Activated CD4-positive, CD25-positive, alpha-beta regulatory T cell treated with anti-CD3 and anti-CD28 coated beads, Interleukin-2, amount 50 U/mL, for 16 hours (primary cell): ENCODE measurements around the gene STRC.
"Not testable (repeated sequence)": the region's sequence is repeated elsewhere in the genome, so short reads cannot be mapped to it uniquely, and the experiment has no call there.

Experiments used
- DNase-seq: peaks from one replicate; pipeline ENCODE4 v3.0.0-alpha.2; 2020; ENCODE audit warnings: low read depth, low spot score

The STRC gene

DNA sequence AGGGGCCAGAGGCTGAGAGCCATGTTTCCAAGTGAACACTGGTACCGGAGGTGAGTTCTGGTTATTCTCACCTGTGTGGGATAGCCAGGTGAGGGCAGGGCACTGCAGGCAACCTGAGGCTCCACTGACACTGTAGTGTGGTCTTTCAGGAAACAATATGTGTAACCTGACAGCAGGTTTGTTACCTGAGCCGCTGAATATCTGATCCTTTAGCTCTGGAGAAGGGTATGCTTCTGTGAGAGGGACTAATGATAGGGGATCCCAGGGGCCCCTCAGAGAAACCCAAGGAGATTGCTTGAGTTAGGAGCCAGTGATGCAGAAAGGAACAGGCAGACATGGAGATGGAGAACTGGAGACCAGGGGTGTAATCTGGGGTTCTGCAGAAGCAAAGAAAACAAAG lies at the start of gene STRC:
Gene STRC, minus strand, starts transcription at position 101 of the 400 bp plus-strand sequence. Its CDS starts 78 bp downstream, at position 23.
- DNase-seq, result not testable (repeated sequence)

GRCh38 chr15:43666177-43666576 lies 47.6 kb upstream of the STRC start:
- not testable (repeated sequence) for DNase-seq

GRCh38 chr15:43663333-43663732 lies 44.7 kb upstream of the STRC start:
- not testable (repeated sequence) for DNase-seq

- not testable (repeated sequence) for DNase-seq
Measured at GRCh38 chr15:43662293-43662692, 43.7 kb upstream of the STRC start.

- not testable (repeated sequence) for DNase-seq
Measured at GRCh38 chr15:43659727-43660126, 41.1 kb upstream of the STRC start.

DNA sequence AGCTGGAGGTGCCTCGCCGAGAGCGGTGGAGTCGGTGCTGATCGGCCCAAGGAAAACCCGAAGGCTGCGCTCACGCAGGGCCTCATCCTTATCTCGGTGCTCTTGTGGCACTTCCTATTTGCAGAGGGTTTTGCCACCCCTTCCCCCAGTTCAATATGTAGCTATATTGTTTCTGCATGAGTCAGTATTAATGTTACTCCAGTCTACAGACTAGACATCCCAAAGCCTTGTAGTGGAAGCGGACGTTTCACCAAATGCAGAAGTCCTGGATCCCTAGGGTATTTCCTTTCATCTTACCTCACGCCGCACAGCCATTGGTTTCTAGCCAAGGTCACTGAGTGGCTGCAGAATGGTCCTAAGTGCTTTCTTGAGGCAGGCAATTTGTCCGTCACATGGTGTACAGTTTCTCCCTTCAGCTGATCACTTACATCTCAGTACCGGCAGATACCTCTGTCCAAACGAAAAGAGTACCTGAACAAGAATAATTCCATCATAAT lies 30.9 kb upstream of the STRC start:
- DNase-seq, result not testable (repeated sequence)

GRCh38 chr15:43648649-43649429 lies 30.2 kb upstream of the STRC start, which contains the start of gene CATSPER2:
Gene CATSPER2, minus strand, starts transcription at chr15:43648844. Its CDS starts 783 bp downstream, at chr15:43648061.
- no peak for DNase-seq

DNA sequence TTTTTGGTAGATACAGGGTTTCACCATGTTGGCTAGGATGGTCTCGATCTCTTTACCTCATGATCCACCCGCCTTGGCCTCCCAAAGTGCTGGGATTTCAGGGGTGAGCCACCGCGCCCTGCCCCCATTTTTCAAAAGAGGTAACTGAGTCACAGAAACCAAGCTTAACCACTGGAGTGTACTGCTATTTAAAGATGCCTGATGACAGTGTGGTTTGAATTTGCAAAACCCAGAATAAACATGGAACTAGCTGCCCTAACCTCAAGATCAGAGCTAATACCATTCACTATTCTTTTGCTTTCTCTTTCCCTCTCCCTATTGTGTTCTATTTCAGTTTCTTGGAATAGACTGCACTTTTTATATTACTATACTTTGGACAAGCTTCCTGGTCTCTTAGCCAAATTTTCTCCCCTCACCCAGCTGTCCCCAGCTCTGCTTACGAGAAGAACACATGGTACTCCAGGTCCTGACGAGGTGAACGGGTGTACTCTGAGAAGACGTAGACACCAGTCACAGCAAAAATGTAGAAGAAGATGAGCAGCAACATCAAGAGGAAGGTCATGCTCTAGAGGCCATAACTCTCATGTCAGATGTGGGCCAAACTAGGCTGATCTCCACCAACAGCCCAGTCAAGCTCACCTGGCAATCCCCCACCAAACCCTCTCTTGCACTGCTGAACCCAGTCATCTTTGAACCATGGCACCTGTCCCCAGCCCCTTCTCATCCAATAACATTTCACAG lies 20.0 kb upstream of the STRC start:
- DNase-seq, result not testable (repeated sequence)

- not testable (repeated sequence) for DNase-seq
Measured at GRCh38 chr15:43626937-43627336, 8.3 kb upstream of the STRC start.

GRCh38 chr15:43625106-43625505 lies 6.5 kb upstream of the STRC start:
- DNase-seq, result no peak

DNA sequence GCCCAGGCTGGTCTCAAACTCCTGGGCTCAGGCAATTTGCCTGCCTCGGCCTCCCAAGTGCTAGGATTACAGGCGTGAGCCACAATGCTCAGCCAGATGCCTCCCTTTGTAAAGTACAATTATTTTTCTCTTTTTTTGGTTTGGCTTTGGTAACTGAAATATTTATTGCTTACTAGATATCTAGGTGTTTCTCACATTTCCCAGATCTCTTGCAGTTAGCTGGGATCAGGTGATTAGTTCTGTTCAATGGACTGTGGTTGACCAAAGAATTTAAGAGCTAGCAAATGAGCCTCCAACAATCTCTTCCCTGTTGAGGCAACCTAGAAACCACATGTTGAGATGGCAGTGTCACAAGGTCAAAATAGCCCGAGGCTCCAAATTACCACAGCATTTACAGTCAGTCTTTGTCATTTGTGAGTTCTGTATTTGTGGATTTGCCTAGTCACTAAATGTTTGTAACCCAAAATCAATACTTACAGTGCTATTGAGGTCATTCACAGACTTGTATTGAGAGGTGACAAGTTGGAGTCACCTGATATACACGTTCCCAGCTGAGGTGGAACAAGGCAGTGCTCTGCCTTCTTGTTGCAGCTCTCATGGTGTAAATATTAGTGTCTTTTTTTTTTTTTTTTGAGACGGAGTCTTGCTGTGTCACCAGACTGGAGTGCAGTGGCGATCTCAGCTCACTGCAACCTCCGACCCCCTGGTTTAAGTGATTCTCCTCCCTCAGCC lies 3.6 kb upstream of the STRC start:
- not testable (repeated sequence) for DNase-seq

DNA sequence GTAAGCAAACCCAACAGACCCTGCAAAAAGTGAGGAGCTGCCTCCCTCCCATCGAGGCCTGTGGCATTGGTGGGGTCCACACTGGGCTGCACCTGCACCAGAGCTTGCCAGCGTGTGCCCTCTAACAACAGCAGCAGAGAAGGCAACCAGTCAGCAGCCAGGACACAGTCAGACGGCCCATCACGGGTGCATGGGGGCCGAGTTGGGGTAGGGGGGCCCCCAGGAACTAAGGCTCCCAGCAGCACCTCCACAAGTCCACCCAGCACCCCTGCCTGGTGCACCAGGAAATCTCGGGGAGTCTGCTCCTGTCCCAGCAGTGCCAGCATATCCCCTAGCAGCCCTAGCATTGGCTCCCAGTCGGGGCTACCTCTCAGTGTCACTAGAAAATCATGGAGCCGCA lies 850 bp downstream of the STRC start:
- DNase-seq, result not testable (repeated sequence)

DNA sequence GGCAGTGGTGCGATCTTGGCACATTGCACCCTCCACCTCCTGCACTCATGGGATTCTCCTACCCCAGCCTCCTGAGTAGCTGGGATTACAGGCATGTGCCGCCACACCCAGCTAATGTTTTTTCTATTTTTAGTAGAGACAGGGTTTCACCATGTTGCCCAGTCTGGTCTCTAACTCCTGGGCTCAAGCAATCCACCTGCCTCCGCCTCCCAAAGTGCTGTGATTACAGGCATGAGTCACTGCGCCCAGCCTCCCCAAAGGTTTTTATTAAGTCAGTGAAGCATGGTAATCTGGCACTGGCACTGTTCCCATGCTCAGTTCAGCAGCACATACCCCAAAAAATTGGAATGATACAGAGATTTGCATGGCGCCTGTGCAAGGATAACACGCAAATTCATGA lies 16.4 kb downstream of the STRC start:
- not testable (repeated sequence) for DNase-seq

- not testable (repeated sequence) for DNase-seq
Measured at GRCh38 chr15:43600200-43600599, 18.4 kb downstream of the STRC start.

GRCh38 chr15:43599131-43599530 lies 19.5 kb downstream of the STRC start:
- DNase-seq, result not testable (repeated sequence)

DNA sequence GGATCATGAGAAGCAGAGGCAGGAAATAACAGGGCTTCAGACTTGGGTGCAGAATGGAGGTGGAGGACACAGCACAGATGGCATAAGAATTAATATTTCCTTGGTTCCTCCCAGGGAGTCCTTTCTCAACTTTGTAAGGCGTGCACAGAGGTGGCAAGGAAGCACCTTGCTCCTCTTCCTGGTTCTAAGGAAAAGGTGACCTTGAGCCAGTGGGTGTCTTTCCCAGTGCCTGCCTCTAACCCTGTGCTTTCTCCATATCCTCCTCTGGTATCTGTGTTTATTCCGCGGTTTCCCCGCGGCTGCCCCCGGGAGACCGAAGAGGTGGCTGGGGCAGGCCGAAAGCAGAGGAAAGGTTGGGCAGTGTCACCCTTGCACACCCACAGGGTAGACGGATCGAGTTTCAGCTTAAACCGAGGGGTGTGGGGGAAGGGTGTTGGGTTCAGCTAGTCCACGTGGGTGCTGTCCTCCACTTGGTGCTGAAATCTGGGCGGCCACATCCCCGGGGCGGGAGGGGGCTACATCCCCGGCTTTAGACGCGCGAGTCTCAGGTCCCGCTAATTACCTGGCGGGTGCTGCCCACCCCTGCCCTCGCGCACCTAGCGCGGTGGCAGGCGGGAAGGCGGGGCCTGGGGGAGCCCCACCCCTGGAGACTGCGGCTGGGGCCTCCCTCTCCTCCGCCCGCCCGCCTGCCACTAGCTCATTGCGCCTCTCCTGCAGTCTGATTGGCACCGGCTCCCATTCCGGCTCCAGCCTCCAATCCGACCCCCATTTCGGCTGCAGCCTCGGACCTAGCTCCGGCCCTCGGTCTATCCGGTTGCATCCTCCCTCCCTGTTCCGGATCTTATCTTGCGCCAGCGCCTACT lies 25.0 kb downstream of the STRC start, which contains the start of gene CKMT1B:
Gene CKMT1B, plus strand, starts transcription at position 700 of the 863 bp plus-strand sequence. CDS start 192 bp downstream, outside the sequence.
- DNase-seq, result not testable (repeated sequence)

GRCh38 chr15:43592841-43593240 lies 25.8 kb downstream of the STRC start:
- DNase-seq, result not testable (repeated sequence)

GRCh38 chr15:43589778-43590466 lies 28.7 kb downstream of the STRC start, which contains the start of gene PPIP5K1:
Gene PPIP5K1, minus strand, starts transcription at chr15:43590208. Its CDS starts 5,704 bp downstream, at chr15:43584504.
- not testable (repeated sequence) for DNase-seq

GRCh38 chr15:43574607-43575006 lies 44.0 kb downstream of the STRC start:
- DNase-seq, result not testable (repeated sequence)

DNA sequence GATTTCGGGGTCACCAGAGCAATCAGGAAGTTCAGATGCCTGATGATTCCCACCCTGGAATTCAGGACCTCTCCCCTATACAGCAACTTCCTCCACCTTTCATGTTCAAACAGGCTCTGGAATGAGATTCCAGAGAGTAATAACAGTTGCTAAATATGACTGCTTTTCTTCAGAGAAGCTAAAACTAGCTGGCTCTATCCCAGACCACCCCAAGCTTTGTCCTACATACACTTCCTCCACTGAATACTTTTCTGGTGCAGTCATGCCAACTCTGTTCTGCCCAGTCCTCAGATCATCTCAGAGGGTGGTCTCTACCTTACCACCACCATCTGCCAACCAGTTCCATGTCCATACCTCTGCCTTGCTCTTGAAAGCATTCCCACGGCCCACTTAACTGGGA lies 52.0 kb downstream of the STRC start:
- not testable (repeated sequence) for DNase-seq
